ENCODE data around the gene C2. TPM values are rescaled to one million over a fixed set of nuclear protein-coding genes. Genes with fewer than 3 reads are reported as not detected.
"Not testable (repeated sequence)": the region's sequence is repeated elsewhere in the genome, so short reads cannot be mapped to it uniquely, and the experiment has no call there.

Gene C2
- total RNA-seq, 1 experiment from 2014 or later = 0.96 TPM

GRCh38 chr6:31971993-31972708 is 44.6 kb downstream of the C2 start, which contains the start of gene DXO:
Gene DXO (minus strand): TSS chr6:31972138. CDS start chr6:31971675, 463 bp downstream.
- TF ChIP-seq CTCF (conservative IDR thresholded peaks at IDR 0.05) (no peak), EZH2 (IDR thresholded peaks at IDR 0.05; ENCODE audit: low read depth) (no peak)
- ChIA-PET POLR2A (ENCODE audit: unreplicated experiment) (interaction anchor here (0.6 to 1.5 kb wide), 9 partner anchors 20 to 493 kb away, joined by 3 to 8 read pairs (median 6); partner anchors contain the start of genes CFB and EHMT2), CTCF (no interaction called here)
- Histone ChIP-seq H2AFZ (peak within 1 kb of the TSS; percentile 82), H3K4me1 (replicated peaks; ENCODE audit: insufficient read depth) (peaks cover 15% of the 10 kb centered on the region), H3K79me2 (ENCODE audit: low read depth) (peaks cover 44% of the 10 kb centered on the region), H4K20me1 (ENCODE audit: insufficient read depth) (no peaks in the 10 kb centered on the region), H3K4me2 (peak within 1 kb of the TSS; percentile 92), H3K4me3 (peak within 1 kb of the TSS; percentile 88), H3K27me3 (ENCODE audit: insufficient read depth, low read depth) (no peaks in the 10 kb centered on the region), H3K9me2 (ENCODE audit: insufficient read depth) (no peaks in the 10 kb centered on the region), H3K9me3 (ENCODE audit: insufficient read depth, low read depth) (no peaks in the 10 kb centered on the region), H3F3A (ENCODE audit: insufficient read depth, low read depth) (peaks cover 15% of the 10 kb centered on the region), H3K36me3 (ENCODE audit: low read depth) (0 out of 2 replicates have a peak, but pooled peaks cover 4% of the 10 kb centered on the region), H3K27ac (peak within 1 kb of the TSS; percentile 86)
- peak; percentile 90 to 95 for DNase-seq
- BruUV-seq (replicated peaks) = no TSS peak
- intact Hi-C loops (cut with micrococcal nuclease; ENCODE audit: unreplicated experiment) = loop anchor here (1.0 kb wide), 1 partner anchor 13 kb away; the partner anchor contains the start of gene SKIC2

- no peaks in the 10 kb centered on the region for H4K20me1 ChIP-seq (ENCODE audit: insufficient read depth)
- TF ChIP-seq CTCF (conservative IDR thresholded peaks at IDR 0.05) = no peak
- TF ChIP-seq EZH2 (IDR thresholded peaks at IDR 0.05; ENCODE audit: low read depth) = no peak
- TSS peak; percentile 64 for BruUV-seq (replicated peaks)
- H3K79me2 ChIP-seq (ENCODE audit: low read depth) = peaks cover 44% of the 10 kb centered on the region
- H3K4me3 ChIP-seq = peak overlapping the region; percentile 88
- no peaks in the 10 kb centered on the region for H3K27me3 ChIP-seq (ENCODE audit: insufficient read depth, low read depth)
- intact Hi-C loops (cut with micrococcal nuclease; ENCODE audit: unreplicated experiment) = loop anchor here (1.0 kb wide), 1 partner anchor 14 kb away; the partner anchor contains the start of gene SKIC2
- peaks cover 15% of the 10 kb centered on the region for H3F3A ChIP-seq (ENCODE audit: insufficient read depth, low read depth)
- H3K27ac ChIP-seq = peak overlapping the region; percentile 86
- peak overlapping the region; percentile 82 for H2AFZ ChIP-seq
- no peaks in the 10 kb centered on the region for H3K9me3 ChIP-seq (ENCODE audit: insufficient read depth, low read depth)
- H3K4me2 ChIP-seq = peak overlapping the region; percentile 92
- DNase-seq = no peak
- POLR2A ChIA-PET (ENCODE audit: unreplicated experiment) = interaction anchor here (0.8 to 1.5 kb wide), 5 partner anchors 21 to 205 kb away, joined by 3 to 8 read pairs (median 6); partner anchors contain the start of genes CFB and EHMT2
- CTCF ChIA-PET = interaction anchor here (0.6 kb wide), 1 partner anchor 145 kb away, joined by 4 read pairs; no protein-coding TSS in a partner anchor
- H3K9me2 ChIP-seq (ENCODE audit: insufficient read depth) = no peaks in the 10 kb centered on the region
- H3K4me1 ChIP-seq (replicated peaks; ENCODE audit: insufficient read depth) = peaks cover 15% of the 10 kb centered on the region
- 0 out of 2 replicates have a peak, but pooled peaks cover 4% of the 10 kb centered on the region for H3K36me3 ChIP-seq (ENCODE audit: low read depth)
Measured at GRCh38 chr6:31972709-31973350, 45.3 kb downstream of the C2 start.

- Histone ChIP-seq H3K79me2 (ENCODE audit: low read depth) (peaks cover 33% of the 10 kb centered on the region), H3F3A (ENCODE audit: insufficient read depth, low read depth) (peaks cover 15% of the 10 kb centered on the region)
- H3K9me3 ChIP-seq (ENCODE audit: insufficient read depth, low read depth); H3K4me3 ChIP-seq; H3K27ac ChIP-seq; H3K36me3 ChIP-seq (ENCODE audit: low read depth); CTCF ChIA-PET; H3K9me2 ChIP-seq (ENCODE audit: insufficient read depth); H2AFZ ChIP-seq; POLR2A ChIA-PET (ENCODE audit: unreplicated experiment); intact Hi-C loops (cut with micrococcal nuclease; ENCODE audit: unreplicated experiment); H3K4me1 ChIP-seq (replicated peaks; ENCODE audit: insufficient read depth); H3K27me3 ChIP-seq (ENCODE audit: insufficient read depth, low read depth); DNase-seq; H3K4me2 ChIP-seq; H4K20me1 ChIP-seq (ENCODE audit: insufficient read depth); BruUV-seq (replicated peaks): not testable (repeated sequence)
Measured at GRCh38 chr6:31976065-31976464, 48.5 kb downstream of the C2 start.

All from PC-9 (cell line).